HepG2 (cell line): ENCODE results near the gene BCAS3. TPM values are rescaled to one million over a fixed set of nuclear protein-coding genes. Genes with fewer than 3 reads are reported as not detected.

Experiments used
- ATAC-seq: fragments of 200-7000 bp; cut with Tn5 transposase; 3 replicates; pipeline ENCODE4 v1.9.1; 2020; ENCODE audit warnings: mild to moderate bottlenecking, moderate library complexity
- BruUV-seq: library from RNA; stranded (reverse); fragments of 400-500 nt; replicated peaks from 2 replicates; lab custom pipeline; 2021; lab: Mats Ljungman, UMichigan
- CTCF ChIA-PET: fragments of 300-600 bp; formaldehyde crosslinking; extraction: SDS; loops from one replicate; lab custom pipeline; 2021; ENCODE audit warnings: low total read pairs, inconsistent platforms, low intra/inter-chr PET ratio; lab: Yijun Ruan, JAX
- POLR2A ChIA-PET: fragments of 350-600 bp; sonication (Branson Sonifier 250); formaldehyde crosslinking; loops from one replicate; lab custom pipeline; 2020; ENCODE audit warnings: antibody characterized with exemption, inconsistent platforms; lab: Yijun Ruan, JAX
- DNase-seq: peaks from one replicate; pipeline ENCODE4 v3.0.0-alpha.2; 2015; ENCODE audit warnings: low spot score
- FAIRE-seq: peaks from 3 replicates; lab custom pipeline; 2011; peaks lifted over from hg19 to GRCh38; lab: Jason Lieb, UNC
- H2AFZ ChIP-seq: one replicate; pipeline ENCODE4 v1.6.1; 2011; ENCODE audit warnings: low read length, inconsistent platforms
- H3K27ac ChIP-seq: fragments of 300-600 bp; 3 replicates; pipeline ENCODE4 v1.8.0; 2011; ENCODE audit warnings: mixed run types, mild to moderate bottlenecking, mixed read lengths, low read length, inconsistent platforms; ENCODE audit not compliant: insufficient read depth; ENCODE audit errors: extremely low read length
- H3K27me3 ChIP-seq, 2 experiments: fragments of 200-600 bp in 1 of 2; 2 replicates in 1 of 2; 3 replicates in 1 of 2; pipeline versions ENCODE4 v1.6.0 to v1.8.0; 2011; ENCODE audit warnings: low read length in 2 of 2, mild to moderate bottlenecking in 2 of 2, moderate library complexity in 2 of 2, inconsistent platforms in 1 of 2; ENCODE audit not compliant: insufficient read depth in 2 of 2, control insufficient read depth in 1 of 2
- H3K36me3 ChIP-seq, 2 experiments: fragments of 200-600 bp in 1 of 2; replicated peaks in 1 of 2; 2 replicates in 1 of 2; 3 replicates in 1 of 2; pipeline versions ENCODE4 v1.5.1 to v1.8.0; 2011; ENCODE audit warnings: low read length in 2 of 2, inconsistent platforms in 1 of 2; ENCODE audit not compliant: insufficient read depth in 2 of 2, control insufficient read depth in 1 of 2
- H3K4me1 ChIP-seq: 2 replicates; pipeline ENCODE4 v1.5.1; 2012; ENCODE audit warnings: low read length, inconsistent platforms; ENCODE audit not compliant: insufficient read depth
- H3K4me2 ChIP-seq: 2 replicates; pipeline ENCODE4 v1.6.0; 2011; ENCODE audit warnings: low read depth, low read length, inconsistent platforms
- H3K4me3 ChIP-seq, 3 experiments: fragments of 200-600 bp in 1 of 3; sonication (generic), shearing (Covaris generic) in 1 of 3; replicated peaks in 1 of 3; 2 replicates each; pipeline ENCODE4 v1.5.1; 2011 to 2016; ENCODE audit warnings: low read length in 3 of 3, inconsistent platforms in 2 of 3, low read depth in 2 of 3, mild to moderate bottlenecking in 2 of 3, control low read depth in 1 of 3, mixed read lengths in 1 of 3; ENCODE audit not compliant: insufficient read depth in 1 of 3
- H3K79me2 ChIP-seq: one replicate; pipeline ENCODE4 v1.6.1; 2011; ENCODE audit warnings: low read length, inconsistent platforms; ENCODE audit not compliant: insufficient read depth
- H3K9ac ChIP-seq: 2 replicates; pipeline ENCODE4 v1.6.0; 2011; ENCODE audit warnings: mild to moderate bottlenecking, low read depth, low read length, inconsistent platforms; ENCODE audit not compliant: insufficient read depth
- H3K9me3 ChIP-seq: 2 replicates; pipeline ENCODE4 v1.5.1; 2012; ENCODE audit warnings: mild to moderate bottlenecking, low read length
- H4K20me1 ChIP-seq: 2 replicates; pipeline ENCODE4 v1.6.0; 2011; ENCODE audit warnings: inconsistent platforms, mild to moderate bottlenecking, low read length, moderate library complexity; ENCODE audit not compliant: insufficient read depth
- MAFF ChIP-seq: IDR thresholded peaks from 2 replicates; pipeline ENCODE4 v1.6.1; 2011; ENCODE audit warnings: low read depth, low read length, improper control_type of control experiment
- MAFK ChIP-seq, 2 experiments: IDR thresholded peaks in 1 of 2; conservative IDR thresholded peaks in 1 of 2; 2 replicates each; pipeline ENCODE4 v1.6.1; 2011; ENCODE audit warnings: improper control_type of control experiment in 2 of 2, low read length in 2 of 2
- NFIC ChIP-seq: IDR thresholded peaks from 2 replicates; pipeline ENCODE4 v1.6.1; 2012; ENCODE audit warnings: mild to moderate bottlenecking, low read length, inconsistent platforms
- PREB ChIP-seq: sonication (generic); formaldehyde crosslinking; IDR thresholded peaks from 2 replicates; pipeline ENCODE4 v1.4.0; 2020; ENCODE audit warnings: missing genetic modification reagents
- TRAFD1 ChIP-seq: sonication (generic); formaldehyde crosslinking; IDR thresholded peaks from 2 replicates; pipeline ENCODE4 v1.5.1; 2020; ENCODE audit warnings: missing genetic modification reagents, mild to moderate bottlenecking, borderline replicate concordance
- WGBS: methylation state at CpG from one replicate; pipeline ENCODE4 v1.1.6; 2017; ENCODE audit warnings: low lambda C conversion rate; 5-methylcytosine and 5-hydroxymethylcytosine counted together
- in situ Hi-C: cut with HindIII; loops from 2 replicates; pipeline ENCODE4 v1.10.0; 2017; ENCODE audit warnings: low pct_unique_long_range_greater_than_20kb; ENCODE audit not compliant: extremely low pct_ligation_motif_present
- intact Hi-C: fragments of 100-400 bp; cut with micrococcal nuclease; formaldehyde crosslinking; loops from one replicate; pipeline ENCODE4 v1.10.0; 2022; ENCODE audit not compliant: unreplicated experiment
- polyA plus RNA-seq, 8 experiments: library from polyadenylated mRNA; depleted of rRNA in 3 of 8; stranded (reverse) in 7 of 8; unstranded in 1 of 8; fragments of >200 nt; fragmentation: Illumina TruSeq in 4 of 8; extraction: Trizol in 4 of 8; gene quantifications; 2 replicates each; pipeline versions ENCODE4 v1.2.1 to v1.2.3, GENCODE V29; 2011 to 2016; ENCODE audit warnings: low read depth in 4 of 8, missing spikeins in 1 of 8, mixed read lengths in 1 of 8; ENCODE audit not compliant: insufficient read depth in 1 of 8
- total RNA-seq, 5 experiments: library from RNA; depleted of rRNA; stranded (reverse); fragments of >200 nt; fragmentation: Illumina TruSeq; extraction: Trizol; gene quantifications; 2 replicates each; pipeline ENCODE4 v1.2.3, GENCODE V29; 2016; ENCODE audit warnings: low read depth in 1 of 5

BCAS3 gene
- total and polyA plus RNA-seq, 2 of the 13 experiments (the other 11 are each of a cell fraction or from before 2014, with no cell fraction given): 10.7 to 11.2 TPM

DNA sequence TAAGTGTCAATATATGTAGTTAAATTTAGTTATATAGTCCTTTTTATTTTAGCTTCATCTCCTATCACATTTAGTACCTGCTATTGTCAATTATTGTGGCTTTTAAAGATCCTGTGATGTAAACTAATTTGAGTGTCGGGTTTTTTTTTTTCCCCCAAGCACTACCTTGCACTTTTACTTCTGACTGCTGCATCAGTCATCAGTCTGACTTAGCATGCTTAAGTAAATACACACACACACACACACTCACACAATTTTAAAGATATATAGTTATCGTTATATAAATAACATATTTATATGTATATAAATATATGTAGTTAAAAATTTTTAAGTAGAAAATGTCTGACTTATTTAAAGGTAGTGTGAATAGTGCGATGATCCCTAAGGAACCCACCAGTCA, 127.2 kb downstream of the BCAS3 start:
- 88% methylated on average over 3 of the region's 3 CpGs for WGBS
- intact Hi-C loops: no loop called here

More for the DNA sequence above, 127.2 kb downstream of the BCAS3 start:
- H3K9ac ChIP-seq: no peak overlapping the region
- FAIRE-seq (no peak), DNase-seq (no peak), ATAC-seq (no peak)
- no peaks in the 10 kb centered on the region for H3K27me3 ChIP-seq
- BruUV-seq: no TSS peak
- H2AFZ ChIP-seq: no peak overlapping the region
- in situ Hi-C loops: no loop called here
- H3K4me2 ChIP-seq: no peak overlapping the region
- no peaks in the 10 kb centered on the region for H3K79me2 ChIP-seq
- H4K20me1 ChIP-seq: no peaks in the 10 kb centered on the region
- no peak overlapping the region for H3K27ac ChIP-seq
- H3K4me3 ChIP-seq: no peak overlapping the region
- ChIA-PET POLR2A (no interaction called here), CTCF (no interaction called here)
- H3K36me3 ChIP-seq: no peaks in the 10 kb centered on the region
- no peaks in the 10 kb centered on the region for H3K9me3 ChIP-seq
- no peak for TF ChIP-seq NFIC
- no peak for TF ChIP-seq PREB (CRISPR knock-in tag)
- TF ChIP-seq MAFF: no peak
- TF ChIP-seq MAFK (conservative IDR thresholded peaks at IDR 0.05 in 1 of 2, IDR thresholded peaks at IDR 0.05 in 1 of 2; ENCODE audit: low read length in 2 of 2): 0 out of 4 replicates have a peak, but pooled peaks of 1 of the 2 experiments have one; percentile 3
- TF ChIP-seq TRAFD1: no peak
- no peaks in the 10 kb centered on the region for H3K4me1 ChIP-seq
